ENCODE measurements around the gene CBX5. TPM values are rescaled to one million over a fixed set of nuclear protein-coding genes. Genes with fewer than 3 reads are reported as not detected.
"Not testable (repeated sequence)": the region's sequence is repeated elsewhere in the genome, so short reads cannot be mapped to it uniquely, and the experiment has no call there.

The CBX5 gene
- 10 to 100 TPM; 18.6 to 30.7 (median 24.8) TPM for total RNA-seq
- polyA plus RNA-seq, result 10 to 100 TPM in 1 of 3 donors, 1 to 10 TPM in 2; 3.0 to 17.2 (median 4.9) TPM

DNA sequence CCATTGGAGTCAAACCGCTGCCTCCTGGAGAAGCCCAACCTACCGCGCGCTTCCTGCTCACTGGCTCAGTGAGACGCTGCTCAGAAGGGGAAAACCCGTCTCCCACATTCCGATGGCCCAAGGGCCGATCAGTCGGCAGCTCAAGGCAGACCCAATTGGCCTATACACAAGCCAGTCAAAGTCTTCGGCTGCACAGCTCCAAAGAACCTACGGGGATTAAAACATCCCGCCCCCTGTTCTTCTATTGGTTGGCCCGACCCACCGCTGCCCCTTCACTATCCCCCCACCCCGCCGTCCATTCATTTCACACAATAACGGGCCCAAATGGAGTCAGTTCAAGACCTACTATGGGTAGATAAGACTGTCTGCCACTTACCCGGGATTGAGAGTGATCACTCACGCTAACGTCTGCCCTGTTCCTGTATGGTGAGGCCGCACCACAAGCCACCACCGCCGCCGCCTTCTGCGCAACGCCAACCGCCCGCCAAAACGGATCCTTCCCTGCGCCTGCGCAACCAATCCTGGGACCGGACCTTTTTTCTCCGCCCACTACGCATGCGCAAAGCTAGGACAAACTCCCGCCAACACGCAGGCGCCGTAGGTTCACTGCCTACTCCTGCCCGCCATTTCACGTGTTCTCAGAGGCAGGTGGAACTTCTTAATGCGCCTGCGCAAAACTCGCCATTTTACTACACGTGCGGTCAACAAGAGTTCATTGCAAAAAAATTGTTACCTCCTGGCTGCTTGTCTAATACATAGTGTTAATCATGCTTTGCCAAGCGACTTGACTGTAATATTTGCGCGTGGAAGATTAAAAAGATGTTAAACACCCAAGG is at the start of gene CBX5:
Gene CBX5, minus strand, starts transcription at position 491 of the 836 bp plus-strand sequence. CDS start 22,472 bp downstream, outside the sequence.
- DNase-seq, result peak; percentile 100
- Histone ChIP-seq H3K4me1 (peaks cover 0 to 57% (median 55%) of the 10 kb centered on the region in 4 donors), H3K9me3 (no peaks in the 10 kb centered on the region), H3K36me3 (peaks cover 18 to 33% (median 22%) of the 10 kb centered on the region in 4 donors), H3K27ac (peak within 1 kb of the TSS; percentile 84 to 96 (median 94)), H3K4me3 (peak within 1 kb of the TSS; percentile 68 to 81 (median 78)), H3K27me3 (no peaks in the 10 kb centered on the region)
- WGBS, 2 donors, result 0% methylated on average over 49 of the region's 49 CpGs
- intact Hi-C loops (cut with DNase I), result loop anchor here (2.0 kb wide), 1 partner anchor 45 kb away; the partner anchor contains the start of gene COPZ1
- TF ChIP-seq POLR2AphosphoS5 (IDR thresholded peaks at IDR 0.05) (peak; percentile 79 to 96 (median 84)), EP300 (IDR thresholded peaks at IDR 0.05) (peak in 1 of 4 donors; percentile 42), POLR2A (IDR thresholded peaks at IDR 0.05) (peak; percentile 68 to 71)
- TF ChIP-seq, protein P1, sequence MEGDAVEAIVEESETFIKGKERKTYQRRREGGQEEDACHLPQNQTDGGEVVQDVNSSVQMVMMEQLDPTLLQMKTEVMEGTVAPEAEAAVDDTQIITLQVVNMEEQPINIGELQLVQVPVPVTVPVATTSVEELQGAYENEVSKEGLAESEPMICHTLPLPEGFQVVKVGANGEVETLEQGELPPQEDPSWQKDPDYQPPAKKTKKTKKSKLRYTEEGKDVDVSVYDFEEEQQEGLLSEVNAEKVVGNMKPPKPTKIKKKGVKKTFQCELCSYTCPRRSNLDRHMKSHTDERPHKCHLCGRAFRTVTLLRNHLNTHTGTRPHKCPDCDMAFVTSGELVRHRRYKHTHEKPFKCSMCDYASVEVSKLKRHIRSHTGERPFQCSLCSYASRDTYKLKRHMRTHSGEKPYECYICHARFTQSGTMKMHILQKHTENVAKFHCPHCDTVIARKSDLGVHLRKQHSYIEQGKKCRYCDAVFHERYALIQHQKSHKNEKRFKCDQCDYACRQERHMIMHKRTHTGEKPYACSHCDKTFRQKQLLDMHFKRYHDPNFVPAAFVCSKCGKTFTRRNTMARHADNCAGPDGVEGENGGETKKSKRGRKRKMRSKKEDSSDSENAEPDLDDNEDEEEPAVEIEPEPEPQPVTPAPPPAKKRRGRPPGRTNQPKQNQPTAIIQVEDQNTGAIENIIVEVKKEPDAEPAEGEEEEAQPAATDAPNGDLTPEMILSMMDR (IDR thresholded peaks at IDR 0.05), result no peak

DNA sequence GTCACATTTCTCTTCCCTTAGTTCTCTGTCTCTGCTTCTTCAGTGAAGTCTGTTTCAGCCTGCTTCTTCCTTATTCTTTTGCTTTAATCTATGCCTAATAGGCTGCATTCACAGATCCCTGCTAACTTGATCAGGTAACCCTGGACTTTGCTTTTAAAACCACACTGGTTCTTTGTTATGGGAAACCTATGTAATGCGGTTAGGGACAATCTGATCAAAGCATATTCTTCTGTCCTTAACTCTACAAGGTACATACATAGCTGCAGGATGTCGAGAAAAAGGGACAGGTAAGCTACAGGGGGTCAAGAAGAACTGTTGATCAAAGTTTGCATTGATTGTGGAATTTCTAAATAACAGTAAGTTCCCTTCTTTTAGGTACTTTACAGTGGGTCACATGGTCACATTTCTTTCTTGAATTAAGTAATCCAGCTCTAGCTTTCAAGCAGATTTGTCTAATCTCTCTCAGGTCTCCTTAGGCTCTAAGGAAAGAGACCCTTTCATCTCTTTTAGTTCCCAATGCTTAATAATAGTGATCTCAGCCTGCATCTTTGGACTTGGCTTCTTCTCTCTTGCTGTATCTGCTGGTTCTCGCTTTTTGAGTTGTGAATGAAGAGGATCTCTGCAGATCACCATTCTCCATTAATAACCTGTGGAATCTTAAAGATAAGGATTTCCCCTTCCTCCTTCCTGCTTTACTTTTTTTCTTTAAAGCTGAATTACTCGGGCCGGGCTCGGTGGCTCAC is 48.8 kb upstream of the CBX5 start:
- Histone ChIP-seq H3K9me3 (no peaks in the 10 kb centered on the region), H3K4me1 (peaks cover 0 to 71% (median 50%) of the 10 kb centered on the region in 4 donors), H3K4me3 (no peak overlapping the region), H3K27me3 (no peaks in the 10 kb centered on the region), H3K36me3 (peaks cover 0 to 9% (median 0%) of the 10 kb centered on the region in 4 donors), H3K27ac (no peak overlapping the region)
- 80 to 85% methylated on average over 6 of the region's 6 CpGs for whole genome bisulfite sequencing, 2 donors
- no peak for DNase-seq
- TF ChIP-seq POLR2A (IDR thresholded peaks at IDR 0.05) (no peak), POLR2AphosphoS5 (IDR thresholded peaks at IDR 0.05) (no peak), EP300 (IDR thresholded peaks at IDR 0.05) (no peak)
- TF ChIP-seq, protein P1 (IDR thresholded peaks at IDR 0.05), result no peak
- intact Hi-C loops (cut with DNase I), result no loop called here

DNA sequence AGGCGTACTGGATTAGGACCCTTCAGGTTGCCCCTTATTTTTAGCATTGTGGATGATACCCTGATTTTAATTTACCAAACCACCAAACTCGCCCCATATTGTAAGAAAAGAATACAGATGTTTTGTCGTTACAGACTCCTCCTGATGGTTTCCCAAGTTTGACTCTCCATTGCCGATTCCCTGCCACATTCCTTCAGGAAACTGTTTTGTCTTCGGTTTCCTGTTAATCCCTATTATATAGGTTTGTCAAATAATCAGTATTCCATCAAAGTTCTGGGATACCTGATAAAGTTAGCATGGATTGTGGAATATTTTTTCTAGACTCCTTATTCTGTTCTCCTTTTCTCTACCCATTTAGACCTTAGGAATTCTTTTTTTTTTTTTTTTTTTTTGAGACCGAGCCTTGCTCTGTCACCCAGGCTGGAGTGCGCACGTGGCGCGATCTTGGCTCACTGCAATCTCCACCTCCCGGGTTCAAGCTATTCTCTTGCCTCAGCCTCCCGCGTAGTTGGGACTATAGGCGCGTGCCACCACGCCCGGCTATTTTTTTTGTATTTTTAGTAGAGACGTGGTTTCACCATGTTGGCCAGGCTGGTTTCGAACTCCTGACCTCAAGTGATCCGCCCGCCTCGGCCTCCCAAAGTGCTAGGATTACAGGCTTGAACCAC is 45.7 kb upstream of the CBX5 start:
- Histone ChIP-seq H3K4me3 (peak overlapping the region; percentile 63 to 83 (median 77)), H3K4me1 (peaks cover 0 to 51% (median 41%) of the 10 kb centered on the region in 4 donors), H3K27ac (peak overlapping the region; percentile 86 to 89 (median 88))
- not testable (repeated sequence) for H3K9me3 ChIP-seq, H3K36me3 ChIP-seq, DNase-seq, H3K27me3 ChIP-seq
- intact Hi-C loops (cut with DNase I), result loop anchor here (2.0 kb wide), 2 partner anchors 33 to 45 kb away; partner anchors contain the start of genes CBX5 and HNRNPA1
- 46 to 51% methylated on average over 22 of the region's 22 CpGs for WGBS, 2 donors

DNA sequence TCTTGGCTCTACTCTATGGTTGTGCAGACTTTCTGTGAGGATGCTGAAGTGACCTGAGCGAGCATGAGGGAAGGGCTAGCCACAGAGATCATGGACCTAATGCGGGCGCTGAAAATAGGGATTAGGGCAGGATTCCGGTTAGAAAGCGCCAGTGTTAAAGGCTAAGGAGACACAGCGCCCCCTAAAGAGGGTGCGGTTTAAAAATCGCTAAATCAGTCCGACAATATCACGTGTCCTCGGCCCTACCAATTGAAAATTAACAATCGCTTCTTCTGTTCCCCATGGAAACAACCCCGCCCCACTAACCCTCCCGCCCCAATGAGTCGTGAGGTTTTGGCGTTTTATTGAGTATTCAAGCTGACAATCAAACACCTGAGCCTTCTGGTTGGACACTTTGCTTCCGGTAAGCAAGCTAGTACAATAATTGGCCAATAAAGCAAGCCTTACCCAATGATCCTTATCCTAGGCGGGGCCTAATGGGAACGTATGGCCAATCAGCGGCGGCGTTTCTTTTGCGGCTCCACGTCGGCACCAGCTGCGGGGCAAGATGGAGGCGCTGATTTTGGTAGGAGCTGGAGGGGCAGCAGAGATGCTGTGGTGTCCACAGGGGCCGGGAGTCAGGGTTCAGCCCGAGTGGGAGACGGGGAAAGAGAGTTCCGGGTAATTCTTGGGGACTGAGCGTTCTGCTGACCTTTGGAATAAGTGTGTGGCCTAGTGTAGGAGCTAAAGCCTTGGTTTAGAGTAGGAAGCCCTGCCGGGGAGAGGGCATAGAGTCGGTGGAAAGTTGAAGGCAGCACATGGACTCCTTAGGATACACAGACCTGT is 44.9 kb upstream of the CBX5 start, which contains the start of gene COPZ1:
Gene COPZ1, plus strand, starts transcription at position 515 of the 825 bp plus-strand sequence. Its CDS starts 33 bp downstream, at position 548.
- intact Hi-C loops (cut with DNase I), result loop anchor here (2.0 kb wide), 2 partner anchors 34 to 44 kb away; partner anchors contain the start of genes CBX5 and HNRNPA1
- 1 to 2% methylated on average over 34 of the region's 34 CpGs for WGBS, 2 donors
- H3K4me3 ChIP-seq, result peak within 1 kb of the TSS; percentile 63 to 83 (median 77)
- H3K4me1 ChIP-seq, result peaks cover 0 to 43% (median 34%) of the 10 kb centered on the region in 4 donors
- peak; percentile 98 for DNase-seq
- no peaks in the 10 kb centered on the region for H3K27me3 ChIP-seq
- H3K36me3 ChIP-seq, result peaks cover 0 to 9% (median 0%) of the 10 kb centered on the region in 4 donors
- H3K9me3 ChIP-seq, result no peaks in the 10 kb centered on the region
- TF ChIP-seq POLR2A (IDR thresholded peaks at IDR 0.05) (peak; percentile 60 to 76), EP300 (IDR thresholded peaks at IDR 0.05) (no peak), POLR2AphosphoS5 (IDR thresholded peaks at IDR 0.05) (peak; percentile 89 to 94 (median 94))
- TF ChIP-seq, protein P1 (IDR thresholded peaks at IDR 0.05), result peak; percentile 40 to 68 (median 56)
- peak within 1 kb of the TSS; percentile 86 to 89 (median 88) for H3K27ac ChIP-seq

Data from sigmoid colon (tissue), 7 donors.